ENCODE measurements around the gene HSD11B1.
A peak's percentile ranks its signal among the peaks of the same experiment; 100 is the strongest.

The HSD11B1 gene

GRCh38 chr1:209747580-209748262, 43.1 kb downstream of the HSD11B1 start:
- peak; percentile 82 for DNase-seq (ENCODE audit: extremely low spot score)
- ChIA-PET CTCF (interaction anchor here (0.6 to 4.0 kb wide), 47 partner anchors 11 to 183 kb away, joined by 3 to 57 read pairs (median 6); partner anchors contain the start of genes C1orf74, G0S2, HSD11B1 and LAMB3), POLR2A (no interaction called here)
- TF ChIP-seq CTCF (IDR thresholded peaks at IDR 0.05; ENCODE audit: control extremely low read depth, extremely low read depth, low read depth, missing control alignments): peak; percentile 81

GRCh38 chr1:209748620-209749019, 44.0 kb downstream of the HSD11B1 start:
- TF ChIP-seq CTCF (IDR thresholded peaks at IDR 0.05; ENCODE audit: control extremely low read depth, extremely low read depth, low read depth, missing control alignments): no peak
- DNase-seq (ENCODE audit: extremely low spot score): no peak
- ChIA-PET POLR2A (no interaction called here), CTCF (interaction anchor here (0.7 to 4.0 kb wide), 43 partner anchors 10 to 184 kb away, joined by 3 to 57 read pairs (median 6); partner anchors contain the start of genes G0S2, HSD11B1, LAMB3 and TRAF3IP3)

GRCh38 chr1:209749205-209749604, 44.6 kb downstream of the HSD11B1 start:
- CTCF ChIA-PET: interaction anchor here (0.8 to 4.0 kb wide), 30 partner anchors 10 to 185 kb away, joined by 3 to 57 read pairs (median 7); partner anchors contain the start of genes G0S2, LAMB3, TRAF3IP3 and UTP25
- DNase-seq (ENCODE audit: extremely low spot score): no peak
- no peak for TF ChIP-seq CTCF (IDR thresholded peaks at IDR 0.05; ENCODE audit: control extremely low read depth, extremely low read depth, low read depth, missing control alignments)
- POLR2A ChIA-PET: no interaction called here

- ChIA-PET CTCF (interaction anchor here (0.8 to 4.0 kb wide), 16 partner anchors 14 to 185 kb away, joined by 3 to 57 read pairs (median 22); partner anchors contain the start of genes G0S2 and LAMB3), POLR2A (no interaction called here)
- no peak for DNase-seq (ENCODE audit: extremely low spot score)
- no peak for TF ChIP-seq CTCF (IDR thresholded peaks at IDR 0.05; ENCODE audit: control extremely low read depth, extremely low read depth, low read depth, missing control alignments)
Observed at GRCh38 chr1:209749670-209750323, 45.2 kb downstream of the HSD11B1 start.

GRCh38 chr1:209751627-209752231, 47.1 kb downstream of the HSD11B1 start:
- CTCF ChIA-PET: interaction anchor here (0.8 to 1.8 kb wide), 5 partner anchors 8 to 185 kb away, joined by 3 to 7 read pairs (median 3); no protein-coding TSS in a partner anchor
- TF ChIP-seq CTCF (IDR thresholded peaks at IDR 0.05; ENCODE audit: control extremely low read depth, extremely low read depth, low read depth, missing control alignments): no peak
- peak; percentile 58 for DNase-seq (ENCODE audit: extremely low spot score)
- POLR2A ChIA-PET: no interaction called here

- CTCF ChIA-PET: interaction anchor here (1.6 to 6.9 kb wide), 3 partner anchors 15 to 22 kb away, joined by 6 to 40 read pairs (median 7); no protein-coding TSS in a partner anchor
- TF ChIP-seq CTCF (IDR thresholded peaks at IDR 0.05; ENCODE audit: control extremely low read depth, extremely low read depth, low read depth, missing control alignments): no peak
- POLR2A ChIA-PET: no interaction called here
- no peak for DNase-seq (ENCODE audit: extremely low spot score)
Observed at GRCh38 chr1:209752890-209753289, 48.2 kb downstream of the HSD11B1 start.
